Measurements from ENCODE around the gene DDN.

- TF ChIP-seq CTCF (IDR thresholded peaks at IDR 0.05), result no peak
- TF ChIP-seq EZH2 (IDR thresholded peaks at IDR 0.05; ENCODE audit: borderline replicate concordance, insufficient read depth, low read depth, low read length, poor library complexity, severe bottlenecking), result no peak
These were observed 28.4 kb downstream of the DDN start for GRCh38 chr12:48970702-48971334.

Measured in B cell (primary cell).